ENCODE data around the gene USP3.

DNA sequence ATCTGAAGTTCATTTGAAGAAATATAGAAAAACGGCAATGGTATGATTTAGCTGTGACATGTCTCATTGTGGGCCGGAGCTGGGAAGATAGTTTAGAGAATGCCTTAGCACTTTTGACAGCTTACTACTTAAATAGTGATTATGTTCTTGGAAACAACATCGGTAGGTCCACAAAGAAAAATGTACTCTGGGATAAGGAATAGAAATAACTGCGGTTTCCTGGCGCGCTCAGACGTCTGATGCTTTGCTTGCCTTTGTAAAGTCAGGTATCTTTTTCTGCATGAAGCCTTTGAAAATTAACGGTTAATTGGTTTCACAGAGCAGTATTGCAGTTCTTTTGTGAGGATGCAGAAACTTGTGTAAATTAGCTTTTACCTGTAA, 1.4 kb downstream of the USP3 start:
- TF ChIP-seq CTCF (IDR thresholded peaks at IDR 0.05) = no peak
- TF ChIP-seq POLR2AphosphoS5 (IDR thresholded peaks at IDR 0.05) = no peak
- TF ChIP-seq POLR2A (IDR thresholded peaks at IDR 0.05) = no peak
- TF ChIP-seq EP300 (IDR thresholded peaks at IDR 0.05) = no peak

Measured in gastroesophageal sphincter (tissue), 3 donors.